GM04503 (cell line): ENCODE results near the gene INPP5J.

Experiments
- DNase-seq: peaks from one replicate; pipeline ENCODE4 v3.0.0-alpha.2; 2012; ENCODE audit warnings: low read depth

The INPP5J gene

GRCh38 chr22:31126128-31126868 lies 3.5 kb downstream of the INPP5J start:
- no peak for DNase-seq

DNA sequence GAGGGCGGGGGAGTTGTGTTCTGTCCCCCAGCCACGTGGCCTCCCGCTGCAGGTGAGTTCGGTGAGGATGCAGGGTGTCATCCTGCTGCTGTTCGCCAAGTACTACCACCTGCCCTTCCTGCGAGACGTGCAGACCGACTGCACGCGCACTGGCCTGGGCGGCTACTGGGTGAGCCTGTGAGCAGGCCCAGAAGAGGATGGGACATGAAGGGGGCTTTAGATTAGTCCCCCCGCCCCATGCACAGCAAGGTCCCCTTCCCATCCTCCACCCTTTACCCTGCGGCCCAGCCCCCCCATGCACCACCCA lies 4.1 kb downstream of the INPP5J start:
- DNase-seq: no peak

GRCh38 chr22:31127181-31127772 lies 4.5 kb downstream of the INPP5J start:
- DNase-seq: no peak

- no peak for DNase-seq
These were observed 5.4 kb downstream of the INPP5J start for GRCh38 chr22:31128156-31128555.

DNA sequence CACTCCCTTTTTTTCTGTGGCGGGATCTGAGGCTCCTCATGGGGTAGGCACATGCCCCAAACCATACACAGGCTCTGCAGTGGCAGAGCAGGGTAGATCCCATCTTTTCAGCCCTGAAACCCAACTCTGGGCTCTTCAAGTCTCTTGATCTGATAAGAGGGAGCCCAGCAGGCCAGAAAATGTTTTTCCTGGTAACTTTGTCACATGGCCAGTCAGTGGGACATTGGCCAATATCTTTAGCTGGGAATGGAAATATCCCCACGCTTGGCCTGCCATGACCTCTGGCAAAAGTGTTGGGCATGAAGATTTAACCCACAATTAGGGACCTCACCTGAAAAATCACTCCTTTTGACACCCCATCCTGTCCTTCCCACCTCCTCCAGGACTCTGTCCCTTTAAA lies 8.1 kb downstream of the INPP5J start:
- no peak for DNase-seq

- no peak for DNase-seq
These were observed 11.1 kb downstream of the INPP5J start for GRCh38 chr22:31133911-31134310.

DNA sequence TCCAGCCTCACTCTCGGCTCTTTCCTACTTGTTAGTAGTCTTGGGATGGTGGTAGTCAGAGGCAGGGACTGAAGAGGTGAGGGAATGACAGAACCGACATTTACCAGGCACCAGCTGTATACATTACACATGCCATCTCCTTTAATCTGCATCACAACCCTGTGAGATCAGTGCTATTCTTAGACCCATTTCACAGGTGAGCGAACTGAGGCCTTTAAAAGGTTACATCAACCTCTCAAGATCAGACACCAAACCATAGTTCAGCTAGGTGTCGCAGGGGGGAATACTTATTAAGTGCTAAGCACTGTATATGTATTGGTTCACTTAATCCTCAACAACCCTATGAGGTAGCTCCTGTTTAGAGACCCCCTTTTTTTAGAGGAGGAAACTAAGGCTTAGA lies 11.9 kb downstream of the INPP5J start:
- DNase-seq: no peak

GRCh38 chr22:31135706-31136105 lies 12.9 kb downstream of the INPP5J start:
- DNase-seq: no peak

- no peak for DNase-seq
These were observed 13.4 kb downstream of the INPP5J start for GRCh38 chr22:31136155-31136554.

GRCh38 chr22:31136711-31137110 lies 13.9 kb downstream of the INPP5J start:
- DNase-seq: no peak

DNA sequence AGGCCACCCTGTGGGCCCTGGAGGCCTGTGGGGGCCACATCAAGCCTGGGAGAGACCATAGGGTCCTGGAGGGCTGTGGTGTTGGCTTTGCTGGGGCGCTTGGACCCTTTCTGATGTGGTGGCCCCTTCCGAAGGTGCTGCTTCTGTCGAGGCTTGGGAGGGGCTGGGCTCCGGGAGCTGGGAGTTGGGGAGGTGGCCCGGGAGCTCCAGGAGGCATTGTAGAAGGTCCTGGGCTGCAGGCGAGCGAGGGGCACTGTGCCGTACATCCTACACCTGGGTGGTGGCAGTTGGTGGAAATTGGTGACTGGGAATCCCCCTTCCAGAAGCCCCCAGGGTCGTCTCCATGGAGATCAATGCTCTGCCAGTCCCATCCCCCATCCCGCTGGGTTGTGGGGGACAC lies 15.0 kb downstream of the INPP5J start:
- DNase-seq: no peak

- DNase-seq: no peak
These were observed 15.4 kb downstream of the INPP5J start for GRCh38 chr22:31138126-31138525.

- DNase-seq: no peak
These were observed 16.3 kb downstream of the INPP5J start for GRCh38 chr22:31139066-31139465.

DNA sequence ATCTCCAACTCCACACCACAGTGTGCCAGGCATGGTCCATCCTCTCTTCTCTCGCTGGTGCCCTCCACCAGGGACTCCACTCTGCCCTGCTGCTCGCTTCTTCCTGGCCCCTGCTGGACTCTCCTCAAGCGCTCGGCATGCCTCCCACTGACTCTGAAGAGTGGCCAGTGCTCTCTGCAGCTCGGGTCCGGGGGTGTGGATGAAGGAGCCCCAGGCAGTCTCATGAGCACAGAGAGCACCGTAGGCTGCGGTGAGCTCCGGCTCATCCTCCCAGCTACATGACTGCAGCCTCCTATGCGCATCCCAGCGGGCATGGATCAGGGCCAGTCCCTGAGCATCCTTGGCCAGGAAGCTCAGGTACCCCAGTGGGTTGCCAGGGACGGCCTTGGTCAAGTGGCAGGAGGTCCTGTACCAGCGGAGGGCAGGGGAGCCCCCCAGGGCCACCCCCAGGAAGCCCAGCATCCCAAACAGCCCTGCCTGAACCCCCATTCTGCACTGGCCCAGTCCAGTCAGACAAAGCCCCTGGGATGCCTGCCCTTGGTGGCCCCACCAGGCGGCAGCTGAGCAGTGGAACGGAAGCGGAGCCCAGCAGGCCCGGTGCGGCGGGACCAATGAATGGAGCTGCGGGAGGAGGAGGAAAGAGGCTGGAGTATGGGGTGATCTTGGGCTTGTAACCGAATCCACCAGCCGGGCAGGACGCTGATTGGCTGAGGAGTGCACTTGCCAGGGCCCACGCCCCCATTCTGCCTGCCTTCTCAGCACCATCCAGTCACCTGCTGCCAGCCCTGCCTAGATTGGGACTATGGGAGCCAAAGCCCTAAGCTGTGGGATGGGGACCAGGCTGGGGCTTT lies 17.3 kb downstream of the INPP5J start, which contains the start of gene PLA2G3:
PLA2G3 (minus strand) TSS at position 643 of the 851 bp plus-strand sequence; CDS start at position 489, 154 bp downstream.
- DNase-seq: no peak

- no peak for DNase-seq
These were observed 18.0 kb downstream of the INPP5J start for GRCh38 chr22:31140746-31141145.

- no peak for DNase-seq
These were observed 18.8 kb downstream of the INPP5J start for GRCh38 chr22:31141551-31141950.

GRCh38 chr22:31142285-31142684 lies 19.5 kb downstream of the INPP5J start:
- DNase-seq: no peak

DNA sequence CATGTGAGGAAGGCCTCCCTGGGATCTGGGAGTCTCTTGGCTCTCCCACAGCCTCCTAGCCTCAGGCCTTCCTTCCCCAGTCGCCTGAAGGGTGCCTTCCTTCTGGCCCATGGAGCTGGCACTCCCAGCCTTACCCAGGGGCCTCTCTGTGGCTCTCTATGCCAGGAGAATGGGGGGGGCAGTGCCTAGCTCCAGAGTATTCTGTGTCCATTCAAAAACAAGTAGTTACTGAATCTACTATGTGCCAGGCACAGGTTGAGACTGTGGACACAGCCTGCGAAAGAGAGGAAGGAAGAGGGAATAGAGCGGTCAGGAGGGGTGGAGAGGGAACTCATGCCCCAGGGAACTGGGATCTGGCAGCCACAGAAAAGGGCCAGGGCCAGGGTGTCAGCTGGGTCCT lies 20.3 kb downstream of the INPP5J start:
- no peak for DNase-seq

DNA sequence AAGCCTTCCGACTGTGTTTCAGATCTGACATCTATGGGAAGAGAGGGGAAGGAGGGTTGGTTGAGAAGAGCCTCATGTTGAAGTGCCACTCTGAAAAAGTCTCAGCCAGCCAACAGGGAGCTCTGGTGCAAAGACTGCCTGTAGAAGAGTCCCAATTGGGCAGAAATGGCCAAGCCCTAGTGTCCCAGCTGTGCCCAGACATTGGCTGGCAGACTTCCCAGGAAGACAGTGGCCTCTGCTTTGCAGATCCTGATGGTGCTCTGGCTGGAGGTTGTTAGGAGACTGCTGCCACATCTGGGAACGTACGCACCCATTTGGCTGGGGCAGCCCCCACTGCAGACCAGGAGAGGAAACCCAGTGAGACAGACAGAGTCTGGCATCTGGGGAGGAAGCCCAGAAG lies 20.8 kb downstream of the INPP5J start:
- no peak for DNase-seq

DNA sequence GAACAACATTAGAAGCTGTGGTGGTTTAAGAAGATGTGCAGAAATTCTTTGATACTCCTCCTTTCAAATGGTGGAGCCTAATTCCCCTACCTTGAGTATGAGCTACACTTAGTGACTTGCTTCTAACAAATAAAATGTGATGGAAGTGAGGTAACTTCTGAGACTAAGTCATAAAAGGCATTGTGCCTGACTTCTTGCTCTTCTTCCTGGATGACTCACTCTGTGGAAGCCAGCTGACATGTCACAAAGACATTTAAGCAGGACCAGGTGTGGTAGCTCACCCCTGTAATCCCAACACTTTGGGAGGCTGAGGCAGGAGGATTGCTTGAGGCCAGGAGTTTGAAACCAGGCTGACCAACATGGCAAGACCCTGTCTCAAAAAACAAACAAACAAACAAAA lies 21.5 kb downstream of the INPP5J start:
- DNase-seq: no peak

DNA sequence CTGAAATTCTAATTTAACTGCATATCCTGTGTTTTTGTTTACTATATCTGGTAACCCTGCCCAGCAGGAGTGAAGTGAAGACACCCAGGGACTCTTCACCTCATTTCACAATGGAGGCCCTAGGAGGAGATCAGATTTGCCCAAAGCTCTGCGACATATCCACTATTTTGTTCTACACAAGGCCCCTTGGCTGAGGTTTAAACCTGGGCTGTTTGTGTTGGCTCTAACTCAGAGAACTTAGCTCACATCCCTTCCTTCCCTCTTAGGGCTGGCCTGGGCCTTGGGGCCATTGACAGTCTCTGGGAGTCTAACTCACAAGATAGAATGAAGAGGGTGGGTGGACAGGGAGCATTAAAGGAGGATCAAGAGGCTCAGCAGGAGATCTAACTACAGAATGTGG lies 25.7 kb downstream of the INPP5J start:
- no peak for DNase-seq

- no peak for DNase-seq
These were observed 26.3 kb downstream of the INPP5J start for GRCh38 chr22:31148953-31149627.

DNA sequence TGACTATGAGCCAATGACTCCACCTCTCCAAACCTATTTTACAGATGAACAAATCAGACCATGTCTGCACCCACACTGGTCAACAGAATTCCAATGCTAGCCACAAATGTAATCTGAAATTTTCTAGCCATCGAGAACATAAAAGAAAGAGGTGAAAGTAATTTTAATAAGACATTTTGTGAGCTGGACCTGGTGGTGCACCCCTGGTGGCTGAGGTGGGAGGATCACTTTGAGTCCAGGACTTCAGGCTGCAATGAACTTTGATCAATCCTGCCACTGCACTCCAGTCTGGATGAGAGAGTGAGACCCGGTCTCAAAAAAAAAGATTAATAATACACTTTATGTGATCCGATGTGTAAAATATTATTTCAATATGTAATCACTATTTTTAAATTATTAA lies 27.8 kb downstream of the INPP5J start:
- DNase-seq: no peak
